HG03175 (cell line): ENCODE measurements around the gene CCDC141.

ENCODE experiments used
- ATAC-seq: cut with Tn5 transposase; IDR thresholded peaks from one replicate; pipeline ENCODE4 v1.9.1; 2021; ENCODE audit warnings: mild to moderate bottlenecking, moderate library complexity; ENCODE audit not compliant: unreplicated experiment

CCDC141 gene

GRCh38 chr2:178915423-178916173 is 134.3 kb downstream of the CCDC141 start:
- ATAC-seq, result no peak

- ATAC-seq, result peak; percentile 93
Measured at GRCh38 chr2:178914259-178914849, 135.6 kb downstream of the CCDC141 start.

GRCh38 chr2:178913049-178913441 is 136.9 kb downstream of the CCDC141 start:
- ATAC-seq, result no peak

- ATAC-seq, result no peak
Measured at GRCh38 chr2:178912416-178913048, 137.4 kb downstream of the CCDC141 start.

- no peak for ATAC-seq
Measured at GRCh38 chr2:178911039-178911438, 138.9 kb downstream of the CCDC141 start.

GRCh38 chr2:178910005-178910404 is 139.9 kb downstream of the CCDC141 start:
- no peak for ATAC-seq

GRCh38 chr2:178909507-178909906 is 140.4 kb downstream of the CCDC141 start:
- ATAC-seq, result no peak

- no peak for ATAC-seq
Measured at GRCh38 chr2:178908810-178909209, 141.1 kb downstream of the CCDC141 start.

- ATAC-seq, result no peak
Measured at GRCh38 chr2:178905261-178905660, 144.7 kb downstream of the CCDC141 start.

GRCh38 chr2:178899656-178900055 is 150.3 kb downstream of the CCDC141 start:
- no peak for ATAC-seq

GRCh38 chr2:178895872-178896271 is 154.1 kb downstream of the CCDC141 start:
- ATAC-seq, result no peak

- no peak for ATAC-seq
Measured at GRCh38 chr2:178895171-178895570, 154.8 kb downstream of the CCDC141 start.

- ATAC-seq, result no peak
Measured at GRCh38 chr2:178892751-178893625, 156.9 kb downstream of the CCDC141 start.

GRCh38 chr2:178891959-178892485 is 157.9 kb downstream of the CCDC141 start:
- ATAC-seq, result no peak

GRCh38 chr2:178891265-178891958 is 158.5 kb downstream of the CCDC141 start:
- peak; percentile 91 for ATAC-seq

GRCh38 chr2:178886006-178886405 is 163.9 kb downstream of the CCDC141 start:
- ATAC-seq, result no peak

- ATAC-seq, result no peak
Measured at GRCh38 chr2:178884440-178884839, 165.5 kb downstream of the CCDC141 start.

GRCh38 chr2:178882666-178883440 is 167.1 kb downstream of the CCDC141 start:
- ATAC-seq, result no peak

GRCh38 chr2:178881075-178881474 is 168.9 kb downstream of the CCDC141 start:
- ATAC-seq, result no peak

GRCh38 chr2:178880257-178880656 is 169.7 kb downstream of the CCDC141 start:
- ATAC-seq, result no peak
